ENCODE data around the gene RFX2. TPM values are rescaled to one million over a fixed set of nuclear protein-coding genes. Genes with fewer than 3 reads are reported as not detected.

The RFX2 gene
- total and polyA plus RNA-seq, 9 of the 15 experiments (the other 6 are each of a cell fraction or from before 2014, with no cell fraction given): 3.6 to 18.7 (median 8.7) TPM

DNA sequence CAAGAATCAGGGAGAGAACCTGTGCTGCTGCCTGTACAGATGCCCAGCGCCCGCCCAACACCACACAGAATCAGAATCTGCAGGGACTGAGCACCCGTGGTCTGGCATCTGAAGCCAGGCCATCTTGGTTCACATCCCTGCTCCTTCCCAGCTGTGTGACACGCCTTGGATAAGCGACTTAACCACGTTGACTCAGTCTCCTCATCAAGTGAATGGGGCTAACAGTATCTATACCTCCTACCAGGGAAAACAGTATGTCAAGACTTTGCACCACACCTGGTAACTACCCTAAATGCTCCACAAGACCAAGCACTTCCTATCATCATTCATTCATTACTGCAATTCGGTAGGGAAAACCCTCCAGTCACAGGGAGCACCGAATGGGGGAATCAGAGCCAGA is 133.5 kb downstream of the RFX2 start (continued):
- TF ChIP-seq, protein P1, sequence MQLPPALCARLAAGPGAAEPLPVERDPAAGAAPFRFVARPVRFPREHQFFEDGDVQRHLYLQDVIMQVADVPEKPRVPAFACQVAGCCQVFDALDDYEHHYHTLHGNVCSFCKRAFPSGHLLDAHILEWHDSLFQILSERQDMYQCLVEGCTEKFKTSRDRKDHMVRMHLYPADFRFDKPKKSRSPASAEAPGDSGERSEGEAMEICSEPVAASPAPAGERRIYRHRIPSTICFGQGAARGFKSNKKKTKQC (CRISPR knock-in tag; IDR thresholded peaks at IDR 0.05): no peak
- TF ChIP-seq NFRKB (IDR thresholded peaks at IDR 0.05; ENCODE audit: low read depth) (no peak), HNRNPH1 (optimal IDR thresholded peaks at IDR 0.05; ENCODE audit: low read depth, low read length) (no peak), SNIP1 (IDR thresholded peaks at IDR 0.05; ENCODE audit: low read depth) (no peak), SIN3B (IDR thresholded peaks at IDR 0.05; ENCODE audit: low read depth) (0 out of 2 replicates have a peak, but pooled peaks have one; percentile 7), HDAC2 (IDR thresholded peaks at IDR 0.05) (no peak), DDX20 (tag; IDR thresholded peaks at IDR 0.05; ENCODE audit: low read depth) (no peak), NFE2 (IDR thresholded peaks at IDR 0.05; ENCODE audit: low read depth) (no peak)
- TF ChIP-seq, protein P2, sequence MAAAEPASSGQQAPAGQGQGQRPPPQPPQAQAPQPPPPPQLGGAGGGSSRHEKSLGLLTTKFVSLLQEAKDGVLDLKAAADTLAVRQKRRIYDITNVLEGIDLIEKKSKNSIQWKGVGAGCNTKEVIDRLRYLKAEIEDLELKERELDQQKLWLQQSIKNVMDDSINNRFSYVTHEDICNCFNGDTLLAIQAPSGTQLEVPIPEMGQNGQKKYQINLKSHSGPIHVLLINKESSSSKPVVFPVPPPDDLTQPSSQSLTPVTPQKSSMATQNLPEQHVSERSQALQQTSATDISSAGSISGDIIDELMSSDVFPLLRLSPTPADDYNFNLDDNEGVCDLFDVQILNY (CRISPR knock-in tag; IDR thresholded peaks at IDR 0.05): no peak

GRCh38 chr19:5975388-5975728 is 134.9 kb downstream of the RFX2 start:
- no peak overlapping the region for H3K4me3 ChIP-seq
- in situ Hi-C loops (cut with MboI): no loop called here
- peaks cover 14% of the 10 kb centered on the region; the same call in 1 of the 2 replicates for H4K20me1 ChIP-seq (replicated peaks; ENCODE audit: control insufficient read depth, insufficient read depth, low read length)
- no peak for DNase-seq (ENCODE audit: extremely low read depth in 1 of 4, low spot score in 3 of 4)
- H3K27me3 ChIP-seq (ENCODE audit: control insufficient read depth in 2 of 2, insufficient read depth in 2 of 2, low read length in 2 of 2): no peaks in the 10 kb centered on the region; a peak in 1 of 5 replicates
- BruUV-seq (replicated peaks): no TSS peak
- H3K4me2 ChIP-seq (ENCODE audit: insufficient read depth, low read length): no peak overlapping the region
- no peak for FAIRE-seq
- POLR2A ChIA-PET: no interaction called here
- no peak overlapping the region for H3K9ac ChIP-seq (ENCODE audit: insufficient read depth in 1 of 2, low read depth in 2 of 2, low read length in 2 of 2)
- peaks cover 7% of the 10 kb centered on the region for H3K9me1 ChIP-seq (ENCODE audit: control insufficient read depth, insufficient read depth, low read length)
- WGBS (ENCODE audit: insufficient coverage, low coverage, missing lambda C conversion rate): 92% methylated on average over 3 of the region's 3 CpGs
- intact Hi-C loops (cut with micrococcal nuclease): no loop called here
- no peak overlapping the region for H3K27ac ChIP-seq (ENCODE audit: extremely low read depth, low read depth, low read length)
- TF ChIP-seq, protein P3, sequence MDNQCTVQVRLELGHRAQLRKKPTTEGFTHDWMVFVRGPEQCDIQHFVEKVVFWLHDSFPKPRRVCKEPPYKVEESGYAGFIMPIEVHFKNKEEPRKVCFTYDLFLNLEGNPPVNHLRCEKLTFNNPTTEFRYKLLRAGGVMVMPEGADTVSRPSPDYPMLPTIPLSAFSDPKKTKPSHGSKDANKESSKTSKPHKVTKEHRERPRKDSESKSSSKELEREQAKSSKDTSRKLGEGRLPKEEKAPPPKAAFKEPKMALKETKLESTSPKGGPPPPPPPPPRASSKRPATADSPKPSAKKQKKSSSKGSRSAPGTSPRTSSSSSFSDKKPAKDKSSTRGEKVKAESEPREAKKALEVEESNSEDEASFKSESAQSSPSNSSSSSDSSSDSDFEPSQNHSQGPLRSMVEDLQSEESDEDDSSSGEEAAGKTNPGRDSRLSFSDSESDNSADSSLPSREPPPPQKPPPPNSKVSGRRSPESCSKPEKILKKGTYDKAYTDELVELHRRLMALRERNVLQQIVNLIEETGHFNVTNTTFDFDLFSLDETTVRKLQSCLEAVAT (IDR thresholded peaks at IDR 0.05): no peak
- TF ChIP-seq NFE2 (IDR thresholded peaks at IDR 0.05; ENCODE audit: low read depth): no peak
- 0 out of 2 replicates have a peak, but pooled peaks have one; percentile 65 for TF ChIP-seq ZNF24 (IDR thresholded peaks at IDR 0.05)
- TF ChIP-seq ELF2 (CRISPR knock-in tag; IDR thresholded peaks at IDR 0.05): no peak
- peaks cover 98% of the 10 kb centered on the region for H3K79me2 ChIP-seq (ENCODE audit: control insufficient read depth, insufficient read depth, low read length)
- CTCF ChIA-PET (ENCODE audit: low intra/inter-chr PET ratio): no interaction called here
- no peak for ATAC-seq
- H3K4me1 ChIP-seq (replicated peaks in 1 of 2; ENCODE audit: control insufficient read depth in 2 of 2, insufficient read depth in 2 of 2, low read length in 2 of 2): peaks cover 13 to 33% of the 10 kb centered on the region in 2 experiments; a peak in 4 of 5 replicates
- no peak overlapping the region for H2AFZ ChIP-seq (ENCODE audit: low read depth, low read length)
- no peaks in the 10 kb centered on the region for H3K9me3 ChIP-seq (replicated peaks; ENCODE audit: control insufficient read depth, insufficient read depth, low read depth, low read length)
- H3K36me3 ChIP-seq (ENCODE audit: control insufficient read depth, insufficient read depth, low read length): peaks cover 59% of the 10 kb centered on the region
